ENCODE data around the gene MATN3. TPM values are rescaled to one million over a fixed set of nuclear protein-coding genes. Genes with fewer than 3 reads are reported as not detected.

MATN3 gene
- total and polyA plus RNA-seq, 2 of the 13 experiments (the other 11 are each of a cell fraction or from before 2014, with no cell fraction given), result 36.1 to 208 TPM

GRCh38 chr2:20008703-20009102 is 3.8 kb downstream of the MATN3 start (continued):
- TF ChIP-seq ZNF772 (CRISPR knock-in tag; IDR thresholded peaks at IDR 0.05), result peak; percentile 61; the same call in 1 of the 2 replicates
- peak; percentile 35; the same call in 1 of the 2 replicates for TF ChIP-seq TCF7 (IDR thresholded peaks at IDR 0.05; ENCODE audit: low read depth)
- peak; percentile 99 for TF ChIP-seq FOXA3 (CRISPR knock-in tag; IDR thresholded peaks at IDR 0.05)
- TF ChIP-seq ZBTB42 (CRISPR knock-in tag; IDR thresholded peaks at IDR 0.05), result no peak
- peak; percentile 23; the same call in 1 of the 2 replicates for TF ChIP-seq SIX4 (CRISPR knock-in tag; IDR thresholded peaks at IDR 0.05)
- TF ChIP-seq BCL6 (CRISPR knock-in tag; IDR thresholded peaks at IDR 0.05), result peak; percentile 66; the same call in 1 of the 2 replicates
- peak; percentile 91 for TF ChIP-seq AHDC1 (CRISPR knock-in tag; IDR thresholded peaks at IDR 0.05; ENCODE audit: borderline replicate concordance)
- no peak for TF ChIP-seq HDAC6 (IDR thresholded peaks at IDR 0.05; ENCODE audit: low read depth, low read length)
- 0 out of 2 replicates have a peak, but pooled peaks have one; percentile 53 for TF ChIP-seq NFKBIZ (CRISPR knock-in tag; IDR thresholded peaks at IDR 0.05)
- no peak for TF ChIP-seq ZNF264 (CRISPR knock-in tag; IDR thresholded peaks at IDR 0.05)
- TF ChIP-seq ZBTB4 (CRISPR knock-in tag; IDR thresholded peaks at IDR 0.05; ENCODE audit: borderline replicate concordance), result peak; percentile 52; the same call in 1 of the 2 replicates
- TF ChIP-seq ZNF724P (CRISPR knock-in tag; IDR thresholded peaks at IDR 0.05; ENCODE audit: borderline replicate concordance), result 0 out of 2 replicates have a peak, but pooled peaks have one; percentile 34
- TF ChIP-seq ERF (CRISPR knock-in tag; IDR thresholded peaks at IDR 0.05), result peak; percentile 60; the same call in 1 of the 2 replicates
- peak; percentile 93 for TF ChIP-seq ARID5B (CRISPR knock-in tag; IDR thresholded peaks at IDR 0.05)
- TF ChIP-seq ZNF800 (CRISPR knock-in tag; IDR thresholded peaks at IDR 0.05), result 0 out of 2 replicates have a peak, but pooled peaks have one; percentile 30

Measured in HepG2 (cell line).